HepG2 (cell line): ENCODE measurements around the gene LIPH. TPM values are rescaled to one million over a fixed set of nuclear protein-coding genes. Genes with fewer than 3 reads are reported as not detected.

Experiments used
- ATAC-seq: fragments of 200-7000 bp; cut with Tn5 transposase; 3 replicates; pipeline ENCODE4 v1.9.1; 2020; ENCODE audit warnings: mild to moderate bottlenecking, moderate library complexity
- BruUV-seq: library from RNA; stranded (reverse); fragments of 400-500 nt; replicated peaks from 2 replicates; lab custom pipeline; 2021; lab: Mats Ljungman, UMichigan
- CTCF ChIA-PET: fragments of 300-600 bp; formaldehyde crosslinking; extraction: SDS; loops from one replicate; lab custom pipeline; 2021; ENCODE audit warnings: low total read pairs, inconsistent platforms, low intra/inter-chr PET ratio; lab: Yijun Ruan, JAX
- POLR2A ChIA-PET: fragments of 350-600 bp; sonication (Branson Sonifier 250); formaldehyde crosslinking; loops from one replicate; lab custom pipeline; 2020; ENCODE audit warnings: antibody characterized with exemption, inconsistent platforms; lab: Yijun Ruan, JAX
- DNase-seq: peaks from one replicate; pipeline ENCODE4 v3.0.0-alpha.2; 2015; ENCODE audit warnings: low spot score
- FAIRE-seq: peaks from 3 replicates; lab custom pipeline; 2011; peaks lifted over from hg19 to GRCh38; lab: Jason Lieb, UNC
- H2AFZ ChIP-seq: one replicate; pipeline ENCODE4 v1.6.1; 2011; ENCODE audit warnings: low read length, inconsistent platforms
- H3K27ac ChIP-seq: fragments of 300-600 bp; 3 replicates; pipeline ENCODE4 v1.8.0; 2011; ENCODE audit warnings: mixed run types, mild to moderate bottlenecking, mixed read lengths, low read length, inconsistent platforms; ENCODE audit not compliant: insufficient read depth; ENCODE audit errors: extremely low read length
- H3K27me3 ChIP-seq, 2 experiments: fragments of 200-600 bp in 1 of 2; 2 replicates in 1 of 2; 3 replicates in 1 of 2; pipeline versions ENCODE4 v1.6.0 to v1.8.0; 2011; ENCODE audit warnings: low read length in 2 of 2, mild to moderate bottlenecking in 2 of 2, moderate library complexity in 2 of 2, inconsistent platforms in 1 of 2; ENCODE audit not compliant: insufficient read depth in 2 of 2, control insufficient read depth in 1 of 2
- H3K36me3 ChIP-seq, 2 experiments: fragments of 200-600 bp in 1 of 2; replicated peaks in 1 of 2; 2 replicates in 1 of 2; 3 replicates in 1 of 2; pipeline versions ENCODE4 v1.5.1 to v1.8.0; 2011; ENCODE audit warnings: low read length in 2 of 2, inconsistent platforms in 1 of 2; ENCODE audit not compliant: insufficient read depth in 2 of 2, control insufficient read depth in 1 of 2
- H3K4me1 ChIP-seq: 2 replicates; pipeline ENCODE4 v1.5.1; 2012; ENCODE audit warnings: low read length, inconsistent platforms; ENCODE audit not compliant: insufficient read depth
- H3K4me2 ChIP-seq: 2 replicates; pipeline ENCODE4 v1.6.0; 2011; ENCODE audit warnings: low read depth, low read length, inconsistent platforms
- H3K4me3 ChIP-seq, 3 experiments: fragments of 200-600 bp in 1 of 3; sonication (generic), shearing (Covaris generic) in 1 of 3; replicated peaks in 1 of 3; 2 replicates each; pipeline ENCODE4 v1.5.1; 2011 to 2016; ENCODE audit warnings: low read length in 3 of 3, inconsistent platforms in 2 of 3, low read depth in 2 of 3, mild to moderate bottlenecking in 2 of 3, control low read depth in 1 of 3, mixed read lengths in 1 of 3; ENCODE audit not compliant: insufficient read depth in 1 of 3
- H3K79me2 ChIP-seq: one replicate; pipeline ENCODE4 v1.6.1; 2011; ENCODE audit warnings: low read length, inconsistent platforms; ENCODE audit not compliant: insufficient read depth
- H3K9ac ChIP-seq: 2 replicates; pipeline ENCODE4 v1.6.0; 2011; ENCODE audit warnings: mild to moderate bottlenecking, low read depth, low read length, inconsistent platforms; ENCODE audit not compliant: insufficient read depth
- H3K9me3 ChIP-seq: 2 replicates; pipeline ENCODE4 v1.5.1; 2012; ENCODE audit warnings: mild to moderate bottlenecking, low read length
- H4K20me1 ChIP-seq: 2 replicates; pipeline ENCODE4 v1.6.0; 2011; ENCODE audit warnings: inconsistent platforms, mild to moderate bottlenecking, low read length, moderate library complexity; ENCODE audit not compliant: insufficient read depth
- CEBPZ ChIP-seq: IDR thresholded peaks from 2 replicates; pipeline ENCODE4 v1.6.1; 2012; ENCODE audit warnings: low read length, improper control_type of control experiment
- CENPBD1 ChIP-seq: sonication (generic); formaldehyde crosslinking; IDR thresholded peaks from 2 replicates; pipeline ENCODE4 v1.8.0; 2022; ENCODE audit warnings: missing genetic modification reagents, low read depth, mild to moderate bottlenecking, borderline replicate concordance
- CSRNP1 ChIP-seq: sonication (generic); formaldehyde crosslinking; IDR thresholded peaks from 2 replicates; pipeline ENCODE4 v1.8.1; 2023; ENCODE audit warnings: mild to moderate bottlenecking, missing genetic modification reagents
- EEA1 ChIP-seq: sonication (generic); formaldehyde crosslinking; IDR thresholded peaks from 2 replicates; pipeline ENCODE4 v1.5.1; 2020; ENCODE audit warnings: mild to moderate bottlenecking, missing genetic modification reagents, borderline replicate concordance
- ELF4 ChIP-seq: sonication (generic); formaldehyde crosslinking; IDR thresholded peaks from 2 replicates; pipeline ENCODE4 v1.5.0; 2020; ENCODE audit warnings: missing genetic modification reagents, mild to moderate bottlenecking, moderate library complexity, borderline replicate concordance
- HDAC2 ChIP-seq: sonication (generic); formaldehyde crosslinking; IDR thresholded peaks from 2 replicates; pipeline ENCODE4 v1.4.0; 2020; ENCODE audit warnings: missing genetic modification reagents
- MNT ChIP-seq: fragments of 450-650 bp; IDR thresholded peaks from 2 replicates; pipeline ENCODE4 v1.6.1; 2016
- MYNN ChIP-seq: sonication (generic); formaldehyde crosslinking; IDR thresholded peaks from 2 replicates; pipeline ENCODE4 v1.4.0; 2020; ENCODE audit warnings: mild to moderate bottlenecking, low read depth, missing genetic modification reagents
- NFYC ChIP-seq: IDR thresholded peaks from 2 replicates; pipeline ENCODE4 v1.6.1; 2016; ENCODE audit warnings: missing genetic modification reagents, missing compliant biosample characterization
- NRL ChIP-seq: sonication (generic); formaldehyde crosslinking; IDR thresholded peaks from 2 replicates; pipeline ENCODE4 v1.5.0; 2020; ENCODE audit warnings: missing genetic modification reagents, mild to moderate bottlenecking, moderate library complexity, borderline replicate concordance
- PHF20 ChIP-seq: sonication (generic); formaldehyde crosslinking; IDR thresholded peaks from 2 replicates; pipeline ENCODE4 v1.5.0; 2020; ENCODE audit warnings: mild to moderate bottlenecking, missing genetic modification reagents
- ZNF20 ChIP-seq: sonication (generic); formaldehyde crosslinking; IDR thresholded peaks from 2 replicates; pipeline ENCODE4 v1.4.0; 2020; ENCODE audit warnings: mild to moderate bottlenecking, moderate library complexity, missing genetic modification reagents
- ZNF615 ChIP-seq: sonication (generic); formaldehyde crosslinking; IDR thresholded peaks from 2 replicates; pipeline ENCODE4 v1.5.0; 2020; ENCODE audit warnings: mild to moderate bottlenecking, missing genetic modification reagents, borderline replicate concordance
- WGBS: methylation state at CpG from one replicate; pipeline ENCODE4 v1.1.6; 2017; ENCODE audit warnings: low lambda C conversion rate; 5-methylcytosine and 5-hydroxymethylcytosine counted together
- in situ Hi-C: cut with HindIII; loops from 2 replicates; pipeline ENCODE4 v1.10.0; 2017; ENCODE audit warnings: low pct_unique_long_range_greater_than_20kb; ENCODE audit not compliant: extremely low pct_ligation_motif_present
- intact Hi-C: fragments of 100-400 bp; cut with micrococcal nuclease; formaldehyde crosslinking; loops from one replicate; pipeline ENCODE4 v1.10.0; 2022; ENCODE audit not compliant: unreplicated experiment
- polyA plus RNA-seq, 8 experiments: library from polyadenylated mRNA; depleted of rRNA in 3 of 8; stranded (reverse) in 7 of 8; unstranded in 1 of 8; fragments of >200 nt; fragmentation: Illumina TruSeq in 4 of 8; extraction: Trizol in 4 of 8; gene quantifications; 2 replicates each; pipeline versions ENCODE4 v1.2.1 to v1.2.3, GENCODE V29; 2011 to 2016; ENCODE audit warnings: low read depth in 4 of 8, missing spikeins in 1 of 8, mixed read lengths in 1 of 8; ENCODE audit not compliant: insufficient read depth in 1 of 8
- total RNA-seq, 5 experiments: library from RNA; depleted of rRNA; stranded (reverse); fragments of >200 nt; fragmentation: Illumina TruSeq; extraction: Trizol; gene quantifications; 2 replicates each; pipeline ENCODE4 v1.2.3, GENCODE V29; 2016; ENCODE audit warnings: low read depth in 1 of 5

Gene LIPH
- total and polyA plus RNA-seq, 2 of the 13 experiments (the other 11 are each of a cell fraction or from before 2014, with no cell fraction given), result 0.09 to 0.34 TPM

GRCh38 chr3:185470323-185470722 is 82.1 kb downstream of the LIPH start (continued):
- TF ChIP-seq ELF4 (no peak), MNT (no peak), PHF20 (CRISPR knock-in tag) (no peak)

GRCh38 chr3:185469542-185469941 is 82.8 kb downstream of the LIPH start:
- ChIA-PET CTCF (no interaction called here), POLR2A (no interaction called here)
- no peaks in the 10 kb centered on the region for H3K9me3 ChIP-seq
- in situ Hi-C loops (no loop called here), intact Hi-C loops (no loop called here)
- WGBS, result 96% methylated on average over 3 of the region's 3 CpGs
- no peak overlapping the region for H3K9ac ChIP-seq
- no peaks in the 10 kb centered on the region; the same call in 1 of the 2 replicates for H4K20me1 ChIP-seq
- no peak overlapping the region for H3K27ac ChIP-seq
- H3K79me2 ChIP-seq, result no peaks in the 10 kb centered on the region
- no peak overlapping the region for H3K4me2 ChIP-seq
- no peak overlapping the region for H2AFZ ChIP-seq
- no TSS peak for BruUV-seq
- peaks cover 17 to 67% of the 10 kb centered on the region in 2 experiments for H3K36me3 ChIP-seq
- H3K4me1 ChIP-seq, result no peaks in the 10 kb centered on the region
- no peaks in the 10 kb centered on the region for H3K27me3 ChIP-seq
- ATAC-seq, result no peak
- no peak for DNase-seq
- FAIRE-seq, result no peak
- no peak overlapping the region for H3K4me3 ChIP-seq
- TF ChIP-seq ZNF20 (CRISPR knock-in tag) (no peak), MNT (no peak), CSRNP1 (CRISPR knock-in tag) (no peak), NFYC (CRISPR knock-in tag) (no peak), ZNF615 (CRISPR knock-in tag) (no peak), HDAC2 (CRISPR knock-in tag) (no peak), EEA1 (CRISPR knock-in tag) (no peak), MYNN (CRISPR knock-in tag) (no peak), CENPBD1 (CRISPR knock-in tag) (no peak), NRL (CRISPR knock-in tag) (no peak), CEBPZ (no peak)
